K562 (cell line): ENCODE measurements around the gene GEMIN2. TPM values are rescaled to one million over a fixed set of nuclear protein-coding genes. Genes with fewer than 3 reads are reported as not detected.

ENCODE experiments used
- HEY1 ChIP-seq: fragments of 250-450 bp; sonication (Bioruptor Pico); IDR thresholded peaks from 2 replicates; pipeline ENCODE4 v1.5.0; 2020; ENCODE audit warnings: mild to moderate bottlenecking, moderate library complexity, borderline replicate concordance
- MCM7 ChIP-seq, 2 experiments: fragments of 450-650 bp; IDR thresholded peaks; 2 replicates each; pipeline ENCODE4 v1.6.1; 2016 to 2018
- NFXL1 ChIP-seq: fragments of 450-650 bp; formaldehyde crosslinking; IDR thresholded peaks from 2 replicates; pipeline ENCODE4 v1.4.0; 2021; ENCODE audit warnings: mild to moderate bottlenecking
- polyA plus RNA-seq, 8 experiments: library from polyadenylated mRNA; depleted of rRNA in 4 of 8; stranded (reverse) in 5 of 8; unstranded in 3 of 8; fragments of >200 nt; fragmentation: Nextera tagmentation in 2 of 8; fragmentation: Illumina TruSeq in 1 of 8; extraction: Ambion mirVana in 2 of 8; extraction: Trizol in 1 of 8; gene quantifications; 2 replicates each; pipeline versions ENCODE4 v1.2.1 to v1.2.3, GENCODE V29; 2011 to 2014; ENCODE audit warnings: inconsistent platforms in 1 of 8, missing spikeins in 1 of 8
- total RNA-seq, 7 experiments: library from RNA; depleted of rRNA in 6 of 7; stranded (reverse); fragments of >200 nt in 6 of 7; fragmentation: Illumina TruSeq in 2 of 7; extraction: Trizol in 2 of 7; gene quantifications; 2 replicates each; pipeline versions ENCODE4 v1.2.1 to v1.2.3, GENCODE V29; 2011 to 2021; ENCODE audit warnings: low replicate concordance in 1 of 7
- TF ChIP-seq, protein P1 (sequence below): IDR thresholded peaks from 2 replicates; pipeline ENCODE4 v1.6.1; 2011; ENCODE audit warnings: borderline replicate concordance, low read depth, mild to moderate bottlenecking, moderate library complexity, low read length; ENCODE audit not compliant: insufficient read depth, poor library complexity, severe bottlenecking
- TF ChIP-seq, protein P2 (sequence below): fragments of 450-650 bp; IDR thresholded peaks from 2 replicates; pipeline ENCODE4 v1.6.1; 2016; ENCODE audit warnings: borderline replicate concordance
- TF ChIP-seq, protein P3 (sequence below): fragments of 450-650 bp; IDR thresholded peaks from 2 replicates; pipeline ENCODE4 v1.6.1; 2016; ENCODE audit warnings: antibody characterized with exemption

The GEMIN2 gene
- total and polyA plus RNA-seq, 9 of the 15 experiments (the other 6 are each of a cell fraction or from before 2014, with no cell fraction given) = 23.0 to 87.6 (median 45.5) TPM

DNA sequence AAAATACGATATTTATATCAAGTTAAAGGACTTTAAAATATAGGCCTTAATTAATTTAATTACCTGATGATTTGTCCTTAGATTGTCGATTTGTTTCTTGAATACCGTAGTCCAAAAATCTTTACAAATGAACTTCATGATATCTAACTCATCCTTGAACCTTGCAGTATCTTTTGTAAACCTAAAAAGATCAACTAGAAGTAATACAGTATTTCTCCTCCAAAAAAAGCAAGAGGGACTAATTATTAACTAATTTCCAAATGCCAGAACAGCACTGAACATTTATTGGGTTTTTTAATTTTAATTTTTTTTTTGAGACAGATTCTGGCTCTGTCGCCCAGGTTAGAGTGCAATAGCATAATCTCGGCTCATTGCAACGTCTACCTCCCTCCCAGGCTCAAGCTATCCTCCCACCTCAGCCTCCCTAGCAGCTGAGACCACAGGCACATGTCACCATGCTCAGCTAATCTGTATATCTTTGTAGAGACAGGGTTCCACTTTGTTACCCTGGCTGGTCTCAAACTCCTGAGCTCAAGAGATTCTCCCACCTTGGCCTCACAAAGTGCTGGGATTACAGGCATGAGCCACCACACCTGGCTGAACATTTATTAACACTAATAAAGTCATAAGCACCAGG is 44.2 kb downstream of the GEMIN2 start (continued):
- TF ChIP-seq, protein P1, sequence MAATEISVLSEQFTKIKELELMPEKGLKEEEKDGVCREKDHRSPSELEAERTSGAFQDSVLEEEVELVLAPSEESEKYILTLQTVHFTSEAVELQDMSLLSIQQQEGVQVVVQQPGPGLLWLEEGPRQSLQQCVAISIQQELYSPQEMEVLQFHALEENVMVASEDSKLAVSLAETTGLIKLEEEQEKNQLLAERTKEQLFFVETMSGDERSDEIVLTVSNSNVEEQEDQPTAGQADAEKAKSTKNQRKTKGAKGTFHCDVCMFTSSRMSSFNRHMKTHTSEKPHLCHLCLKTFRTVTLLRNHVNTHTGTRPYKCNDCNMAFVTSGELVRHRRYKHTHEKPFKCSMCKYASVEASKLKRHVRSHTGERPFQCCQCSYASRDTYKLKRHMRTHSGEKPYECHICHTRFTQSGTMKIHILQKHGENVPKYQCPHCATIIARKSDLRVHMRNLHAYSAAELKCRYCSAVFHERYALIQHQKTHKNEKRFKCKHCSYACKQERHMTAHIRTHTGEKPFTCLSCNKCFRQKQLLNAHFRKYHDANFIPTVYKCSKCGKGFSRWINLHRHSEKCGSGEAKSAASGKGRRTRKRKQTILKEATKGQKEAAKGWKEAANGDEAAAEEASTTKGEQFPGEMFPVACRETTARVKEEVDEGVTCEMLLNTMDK = no peak
- TF ChIP-seq, protein P2, sequence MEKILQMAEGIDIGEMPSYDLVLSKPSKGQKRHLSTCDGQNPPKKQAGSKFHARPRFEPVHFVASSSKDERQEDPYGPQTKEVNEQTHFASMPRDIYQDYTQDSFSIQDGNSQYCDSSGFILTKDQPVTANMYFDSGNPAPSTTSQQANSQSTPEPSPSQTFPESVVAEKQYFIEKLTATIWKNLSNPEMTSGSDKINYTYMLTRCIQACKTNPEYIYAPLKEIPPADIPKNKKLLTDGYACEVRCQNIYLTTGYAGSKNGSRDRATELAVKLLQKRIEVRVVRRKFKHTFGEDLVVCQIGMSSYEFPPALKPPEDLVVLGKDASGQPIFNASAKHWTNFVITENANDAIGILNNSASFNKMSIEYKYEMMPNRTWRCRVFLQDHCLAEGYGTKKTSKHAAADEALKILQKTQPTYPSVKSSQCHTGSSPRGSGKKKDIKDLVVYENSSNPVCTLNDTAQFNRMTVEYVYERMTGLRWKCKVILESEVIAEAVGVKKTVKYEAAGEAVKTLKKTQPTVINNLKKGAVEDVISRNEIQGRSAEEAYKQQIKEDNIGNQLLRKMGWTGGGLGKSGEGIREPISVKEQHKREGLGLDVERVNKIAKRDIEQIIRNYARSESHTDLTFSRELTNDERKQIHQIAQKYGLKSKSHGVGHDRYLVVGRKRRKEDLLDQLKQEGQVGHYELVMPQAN = no peak
- no peak for TF ChIP-seq MCM7 (IDR thresholded peaks at IDR 0.05)
- no peak for TF ChIP-seq NFXL1
- TF ChIP-seq HEY1 = no peak
- TF ChIP-seq, protein P3, sequence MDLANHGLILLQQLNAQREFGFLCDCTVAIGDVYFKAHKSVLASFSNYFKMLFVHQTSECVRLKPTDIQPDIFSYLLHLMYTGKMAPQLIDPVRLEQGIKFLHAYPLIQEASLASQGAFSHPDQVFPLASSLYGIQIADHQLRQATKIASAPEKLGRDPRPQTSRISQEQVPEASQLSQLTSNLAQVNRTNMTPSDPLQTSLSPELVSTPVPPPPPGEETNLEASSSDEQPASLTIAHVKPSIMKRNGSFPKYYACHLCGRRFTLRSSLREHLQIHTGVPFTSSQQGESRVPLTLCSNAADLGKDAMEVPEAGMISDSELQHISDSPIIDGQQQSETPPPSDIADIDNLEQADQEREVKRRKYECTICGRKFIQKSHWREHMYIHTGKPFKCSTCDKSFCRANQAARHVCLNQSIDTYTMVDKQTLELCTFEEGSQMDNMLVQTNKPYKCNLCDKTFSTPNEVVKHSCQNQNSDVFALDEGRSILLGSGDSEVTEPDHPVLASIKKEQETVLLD = no peak
